Measurements from ENCODE around the gene ABHD11.

Gene ABHD11

DNA sequence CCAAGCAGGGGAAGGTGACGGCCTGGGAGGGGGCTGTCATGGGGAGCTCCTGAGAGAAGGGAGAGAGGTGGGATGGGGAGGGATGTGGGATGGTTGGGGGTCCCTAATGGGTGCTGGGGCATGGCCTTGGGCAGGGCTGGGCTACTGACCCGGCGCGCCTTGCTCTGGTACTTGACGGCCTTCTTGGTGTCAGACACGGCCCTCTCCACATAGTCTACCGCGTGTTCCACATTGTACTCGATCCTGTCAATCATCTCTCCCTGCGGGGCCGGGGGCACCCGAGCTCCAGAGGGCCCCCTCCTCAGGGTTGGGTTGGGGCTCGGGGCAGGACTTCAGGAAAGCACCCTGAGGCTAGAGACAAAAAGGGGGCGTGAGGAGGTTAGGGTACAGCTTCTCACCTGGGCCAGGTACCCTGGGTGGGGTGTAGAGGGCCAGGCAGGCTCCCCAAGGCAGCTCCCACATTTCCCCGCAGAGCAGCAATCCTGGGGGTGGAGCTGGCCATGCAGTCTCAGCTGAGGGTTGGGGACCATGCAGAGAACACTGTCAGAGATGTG, 37.9 kb downstream of the ABHD11 start:
- no peak for DNase-seq (ENCODE audit: low read depth)

DNA sequence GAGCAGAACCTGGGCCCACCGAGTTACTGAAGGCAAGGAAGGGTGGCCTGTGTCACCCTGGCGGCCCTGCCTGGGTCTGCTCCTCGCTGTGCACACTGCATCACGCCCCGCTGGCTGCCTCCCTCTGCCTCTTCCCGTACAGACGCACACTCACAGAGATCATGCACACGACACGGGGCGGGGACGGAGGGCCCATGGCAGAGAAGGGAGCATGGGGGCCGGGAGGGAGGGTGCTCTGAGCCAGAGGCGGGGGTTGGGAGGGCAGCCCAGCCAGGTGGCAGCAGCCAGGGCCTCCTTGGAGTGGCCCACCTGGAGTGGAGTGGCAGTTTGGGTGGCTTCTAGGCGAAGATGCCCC, 38.6 kb downstream of the ABHD11 start:
- DNase-seq (ENCODE audit: low read depth) = no peak

DNA sequence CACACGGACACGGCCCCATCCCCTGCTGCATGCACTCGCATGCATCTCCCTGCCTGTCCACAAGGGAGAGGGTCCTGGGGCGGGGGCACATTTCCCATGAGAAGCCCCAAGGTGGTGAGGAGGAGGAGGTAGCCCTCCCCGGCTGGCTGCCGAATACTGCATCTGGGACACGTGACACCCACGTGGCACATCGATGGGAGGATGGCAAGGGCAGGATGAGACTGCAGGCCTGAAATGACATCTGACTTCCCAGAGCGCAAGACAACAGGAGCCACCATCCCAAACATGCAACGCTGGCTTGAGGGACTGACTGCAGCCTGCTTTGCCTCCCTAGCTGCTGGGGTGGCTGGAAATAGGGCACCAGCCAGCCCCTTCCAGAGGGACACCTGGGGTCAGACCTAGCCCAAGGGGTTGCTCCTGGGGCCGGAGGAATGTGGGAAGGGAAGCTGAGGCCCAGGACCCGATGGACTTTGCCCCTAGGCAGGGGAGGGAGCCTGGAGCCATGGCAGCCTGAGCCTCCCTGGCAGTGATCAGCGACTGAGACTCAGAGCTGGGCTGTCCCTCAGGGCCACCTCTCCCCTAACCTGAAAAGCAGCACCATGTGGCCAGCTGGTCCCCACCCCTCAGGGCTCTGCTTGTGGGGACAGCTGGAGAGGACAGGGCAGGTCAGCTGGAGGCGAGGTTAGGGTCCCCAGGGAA, 39.1 kb downstream of the ABHD11 start:
- DNase-seq (ENCODE audit: low read depth) = no peak

DNA sequence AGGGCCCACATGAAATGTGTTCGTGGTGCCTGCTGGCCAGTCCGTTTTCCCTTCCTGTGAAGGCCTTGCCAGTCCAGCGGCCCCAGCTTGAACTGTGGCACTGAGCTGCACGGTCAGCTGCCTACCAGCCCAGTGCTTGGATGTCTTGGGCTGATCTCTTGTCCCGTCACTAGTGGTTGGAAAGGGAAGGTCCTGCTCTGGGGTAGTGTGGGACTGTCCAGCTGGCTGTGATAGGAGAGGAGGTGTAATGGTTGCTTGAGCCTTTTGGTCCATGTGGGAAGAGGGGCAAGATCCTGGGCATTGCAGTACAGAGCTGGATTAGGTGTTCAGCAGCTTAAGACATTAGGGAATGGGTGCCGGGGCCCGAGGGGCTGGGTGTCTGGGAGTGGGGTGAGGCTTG, 40.2 kb downstream of the ABHD11 start:
- no peak for DNase-seq (ENCODE audit: low read depth)

DNA sequence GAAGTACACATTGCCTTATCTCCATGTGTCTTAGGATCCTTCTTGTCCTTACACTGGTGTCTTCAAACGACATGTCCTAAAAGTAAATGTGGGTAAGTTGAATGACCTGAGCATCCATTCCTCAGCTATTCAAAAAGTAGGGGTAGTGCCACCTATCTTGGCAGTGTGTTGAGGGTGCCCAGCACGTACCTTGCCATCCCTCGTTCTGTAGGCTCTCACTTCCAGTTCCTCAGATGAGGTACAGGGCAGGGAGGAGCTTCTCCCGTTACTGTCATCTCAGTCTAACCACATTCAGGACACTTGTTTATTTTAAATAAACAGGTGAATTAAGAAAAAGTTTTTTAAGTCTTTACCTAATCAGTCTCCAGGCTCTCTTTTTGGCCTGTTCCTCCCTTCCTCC, 42.2 kb downstream of the ABHD11 start:
- DNase-seq (ENCODE audit: low read depth) = no peak

DNA sequence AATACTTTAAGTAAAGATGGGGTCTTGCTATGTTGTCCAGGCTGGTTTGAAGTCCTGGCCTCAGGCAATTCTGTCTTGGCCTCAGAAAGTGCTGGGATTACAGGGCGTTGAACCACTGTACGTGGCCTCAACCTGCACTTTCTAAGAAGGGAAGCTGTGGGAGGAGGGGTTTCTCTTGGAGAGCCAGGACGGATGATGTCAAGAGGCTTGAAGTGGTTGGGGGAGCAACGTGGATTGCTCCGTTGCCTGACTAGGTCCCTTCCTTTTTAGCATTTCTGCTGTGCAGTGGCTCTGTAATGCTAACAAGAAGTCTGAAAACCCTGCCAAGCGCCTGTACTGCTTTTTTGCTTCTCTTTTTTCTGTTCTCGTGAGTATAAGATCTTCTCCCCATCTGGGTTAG, 48.0 kb downstream of the ABHD11 start:
- no peak for DNase-seq (ENCODE audit: low read depth)

DNA sequence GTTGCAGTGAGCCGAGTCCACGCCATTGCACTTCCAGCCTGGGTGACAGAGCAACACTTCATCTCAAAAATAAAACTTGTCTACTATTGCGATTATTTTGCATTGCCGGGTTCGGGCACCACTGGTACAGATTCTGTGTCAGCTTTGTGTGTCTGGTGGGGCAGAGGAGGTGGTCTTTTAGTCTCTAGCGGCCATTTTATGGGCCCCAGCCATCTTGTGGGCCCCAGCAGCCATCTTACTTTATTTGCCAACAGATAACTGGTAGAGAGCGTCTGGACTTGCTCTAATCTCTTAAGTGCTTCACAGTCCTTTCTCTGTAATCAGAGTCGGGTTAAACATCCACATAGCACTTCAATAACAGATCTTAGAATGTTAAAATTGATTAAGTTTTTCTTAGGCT, 50.3 kb downstream of the ABHD11 start:
- DNase-seq (ENCODE audit: low read depth) = no peak
